ENCODE results near the gene FGF16. TPM values are rescaled to one million over a fixed set of nuclear protein-coding genes. Genes with fewer than 3 reads are reported as not detected.

Gene FGF16
- 0.99 and 5.2 TPM in 2 replicates for total RNA-seq

DNA sequence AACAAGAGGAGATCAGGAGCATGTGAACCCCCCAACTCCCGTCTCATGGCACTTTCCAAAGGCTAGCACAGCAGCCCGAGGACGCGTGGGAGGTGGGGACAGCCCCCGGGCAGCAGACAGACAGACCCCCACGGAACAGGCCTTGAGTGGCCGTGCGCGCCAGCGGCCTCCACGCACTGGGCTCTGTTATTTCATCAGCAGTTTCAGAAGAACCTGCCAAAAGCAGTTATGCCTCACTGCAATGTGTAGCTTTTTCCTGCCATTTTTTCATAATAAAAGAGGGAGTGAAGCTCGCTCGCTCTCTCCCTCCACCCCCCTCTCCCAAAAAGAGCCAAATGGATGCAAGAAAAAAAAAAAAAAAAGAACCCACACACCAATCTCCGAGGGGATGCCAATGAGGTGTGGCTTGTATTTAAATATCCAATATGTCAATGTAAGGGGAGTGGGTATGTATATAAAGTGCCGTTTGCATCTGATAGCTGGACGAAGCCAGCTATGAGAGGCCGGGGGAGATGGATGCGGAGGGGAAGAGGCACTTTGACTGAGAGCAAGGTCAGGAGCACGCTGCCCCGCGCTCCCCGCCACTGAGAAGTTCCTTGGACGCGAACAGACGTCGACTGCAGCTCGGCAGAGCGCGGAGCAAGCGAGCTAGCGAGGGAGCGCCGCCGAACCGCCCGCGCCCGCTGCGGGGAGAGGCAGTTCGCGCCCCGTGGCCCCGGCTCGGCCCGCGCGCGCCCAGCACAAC lies at the start of gene FGF16:
TSS of gene FGF16 (plus strand) at position 482 of the 745 bp plus-strand sequence. CDS start 286 bp downstream, outside the sequence.

Measured in endothelial cell of coronary artery (primary cell).